H9 (cell line): ENCODE results near the gene CTNNA1. TPM values are rescaled to one million over a fixed set of nuclear protein-coding genes. Genes with fewer than 3 reads are reported as not detected.

Experiments used
- DNase-seq: peaks from one replicate; pipeline ENCODE4 v3.0.0-alpha.2; 2017
- H2AFZ ChIP-seq: one replicate; pipeline ENCODE4 v1.6.1; 2013; ENCODE audit warnings: mild to moderate bottlenecking, low read length, control low read depth, moderate library complexity
- H2AK5ac ChIP-seq: 2 replicates; pipeline ENCODE4 v1.6.1; 2013; ENCODE audit warnings: low read length, control low read depth, mixed read lengths; ENCODE audit not compliant: insufficient read length
- H2BK120ac ChIP-seq: one replicate; pipeline ENCODE4 v1.6.1; 2013; ENCODE audit warnings: low read depth, mild to moderate bottlenecking, low read length, control low read depth, inconsistent platforms; ENCODE audit not compliant: poor library complexity, severe bottlenecking
- H2BK12ac ChIP-seq: 2 replicates; pipeline ENCODE4 v1.6.1; 2013; ENCODE audit warnings: low read length, control low read depth, mixed read lengths, low read depth; ENCODE audit not compliant: insufficient read length
- H2BK15ac ChIP-seq: 2 replicates; pipeline ENCODE4 v1.6.1; 2013; ENCODE audit warnings: low read depth, low read length, control low read depth
- H2BK20ac ChIP-seq: one replicate; pipeline ENCODE4 v1.6.1; 2013; ENCODE audit warnings: low read depth, mild to moderate bottlenecking, low read length, control low read depth, inconsistent platforms; ENCODE audit not compliant: poor library complexity, severe bottlenecking
- H2BK5ac ChIP-seq: 2 replicates; pipeline ENCODE4 v1.6.1; 2013; ENCODE audit warnings: low read length, control low read depth, mixed read lengths; ENCODE audit not compliant: insufficient read length
- H3K14ac ChIP-seq: 2 replicates; pipeline ENCODE4 v1.6.1; 2013; ENCODE audit warnings: low read length, control low read depth; ENCODE audit not compliant: insufficient read depth
- H3K18ac ChIP-seq: 2 replicates; pipeline ENCODE4 v1.6.1; 2013; ENCODE audit warnings: low read depth, mild to moderate bottlenecking, mixed read lengths, low read length, control low read depth; ENCODE audit not compliant: insufficient read length
- H3K23ac ChIP-seq: 2 replicates; pipeline ENCODE4 v1.6.1; 2013; ENCODE audit warnings: low read length, control low read depth, mixed read lengths, low read depth; ENCODE audit not compliant: insufficient read length
- H3K23me2 ChIP-seq: 2 replicates; pipeline ENCODE4 v1.6.1; 2013; ENCODE audit warnings: low read depth, mild to moderate bottlenecking, mixed read lengths, low read length, control low read depth; ENCODE audit not compliant: insufficient read length, poor library complexity, severe bottlenecking
- H3K27ac ChIP-seq: 2 replicates; pipeline ENCODE4 v1.5.1; 2013; ENCODE audit warnings: low read length, control low read depth, mixed read lengths, low read depth; ENCODE audit not compliant: insufficient read length
- H3K27me3 ChIP-seq: 2 replicates; pipeline ENCODE4 v1.6.1; 2013; ENCODE audit warnings: low read length, control low read depth, inconsistent platforms; ENCODE audit not compliant: insufficient read depth
- H3K4ac ChIP-seq: 2 replicates; pipeline ENCODE4 v1.6.1; 2013; ENCODE audit warnings: low read depth, mild to moderate bottlenecking, control low read depth, inconsistent platforms, low read length, moderate library complexity
- H3K4me1 ChIP-seq: 2 replicates; pipeline ENCODE4 v1.6.1; 2013; ENCODE audit warnings: low read length, control low read depth, inconsistent platforms; ENCODE audit not compliant: insufficient read depth
- H3K4me2 ChIP-seq: 2 replicates; pipeline ENCODE4 v1.6.1; 2013; ENCODE audit warnings: low read length, control low read depth, mixed read lengths; ENCODE audit not compliant: insufficient read length, insufficient read depth
- H3K56ac ChIP-seq: 2 replicates; pipeline ENCODE4 v1.6.1; 2013; ENCODE audit warnings: low read depth, mild to moderate bottlenecking, mixed read lengths, low read length, control low read depth; ENCODE audit not compliant: insufficient read length
- H3K79me1 ChIP-seq: 2 replicates; pipeline ENCODE4 v1.6.1; 2013; ENCODE audit warnings: low read depth, mild to moderate bottlenecking, moderate library complexity, low read length, control low read depth, inconsistent platforms; ENCODE audit not compliant: insufficient read depth, poor library complexity, severe bottlenecking
- H3K79me2 ChIP-seq: 2 replicates; pipeline ENCODE4 v1.6.1; 2013; ENCODE audit warnings: low read length, control low read depth, inconsistent platforms; ENCODE audit not compliant: insufficient read depth
- H3K9ac ChIP-seq: 2 replicates; pipeline ENCODE4 v1.6.1; 2013; ENCODE audit warnings: low read length, control low read depth, mixed read lengths; ENCODE audit not compliant: insufficient read length; ENCODE audit errors: extremely low read depth
- H3K9me3 ChIP-seq: one replicate; pipeline ENCODE4 v1.6.1; 2013; ENCODE audit warnings: low read depth, low read length, inconsistent platforms; ENCODE audit not compliant: control insufficient read depth
- H3T11ph ChIP-seq: one replicate; pipeline ENCODE4 v1.6.1; 2013; ENCODE audit warnings: mild to moderate bottlenecking, low read length, control low read depth, inconsistent platforms
- H4K20me1 ChIP-seq: one replicate; pipeline ENCODE4 v1.6.1; 2013; ENCODE audit not compliant: control insufficient read depth, insufficient read length, insufficient read depth
- H4K5ac ChIP-seq: 2 replicates; pipeline ENCODE4 v1.6.1; 2013; ENCODE audit warnings: low read depth, mild to moderate bottlenecking, mixed read lengths, low read length, control low read depth; ENCODE audit not compliant: insufficient read length
- H4K8ac ChIP-seq: replicated peaks from 2 replicates; pipeline ENCODE4 v1.6.1; 2013; ENCODE audit warnings: low read length, control low read depth, mixed read lengths, low read depth; ENCODE audit not compliant: insufficient read length
- H4K91ac ChIP-seq: 2 replicates; pipeline ENCODE4 v1.6.1; 2013; ENCODE audit warnings: low read depth, mild to moderate bottlenecking, moderate library complexity, mixed read lengths, low read length, control low read depth; ENCODE audit not compliant: insufficient read length
- H3K27ac Mint-ChIP-seq, 3 experiments: 2 replicates in 2 of 3; 3 replicates in 1 of 3; pipeline ENCODE4 v1.8.0; 2020 to 2021; ENCODE audit warnings: mixed read lengths in 3 of 3, mild to moderate bottlenecking in 1 of 3, moderate library complexity in 1 of 3
- H3K27me3 Mint-ChIP-seq: 2 replicates; pipeline ENCODE4 v1.8.0; 2021; ENCODE audit warnings: low read depth, mild to moderate bottlenecking, moderate library complexity, mixed read lengths
- H3K36me3 Mint-ChIP-seq, 3 experiments: 2 replicates in 2 of 3; 3 replicates in 1 of 3; pipeline ENCODE4 v1.8.0; 2020 to 2021; ENCODE audit warnings: low read depth in 3 of 3, mixed read lengths in 3 of 3; ENCODE audit not compliant: insufficient read depth in 1 of 3
- H3K4me1 Mint-ChIP-seq, 2 experiments: 2 replicates each; pipeline ENCODE4 v1.8.0; 2020; ENCODE audit warnings: mixed read lengths in 2 of 2
- H3K4me3 Mint-ChIP-seq, 2 experiments: 2 replicates in 1 of 2; 3 replicates in 1 of 2; pipeline ENCODE4 v1.8.0; 2020 to 2021; ENCODE audit warnings: mild to moderate bottlenecking in 2 of 2, mixed read lengths in 2 of 2, moderate library complexity in 1 of 2
- H3K9me3 Mint-ChIP-seq, 2 experiments: 2 replicates in 1 of 2; 3 replicates in 1 of 2; pipeline ENCODE4 v1.8.0; 2020; ENCODE audit warnings: mild to moderate bottlenecking in 2 of 2, mixed read lengths in 2 of 2, moderate library complexity in 1 of 2
- CTCF ChIP-seq: fragments of 200-600 bp; sonication (generic); conservative IDR thresholded peaks from 3 replicates; pipeline ENCODE4 v1.8.0; 2021; ENCODE audit warnings: antibody characterized with exemption, mild to moderate bottlenecking
- WGBS: extraction: QIAGEN DNeasy Blood & Tissue Kit; methylation state at CpG from one replicate; pipeline ENCODE4 v1.1.7; 2013; ENCODE audit warnings: missing lambda C conversion rate, low lambda C conversion rate, mixed read lengths; ENCODE audit not compliant: insufficient read length; ENCODE audit errors: extremely low coverage; 5-methylcytosine and 5-hydroxymethylcytosine counted together
- total RNA-seq: library from RNA; stranded (reverse); gene quantifications from 2 replicates; pipeline ENCODE4 v1.2.1, GENCODE V29; 2021

CTNNA1 gene
- total RNA-seq, 1 experiment from 2014 or later = 354 TPM

DNA sequence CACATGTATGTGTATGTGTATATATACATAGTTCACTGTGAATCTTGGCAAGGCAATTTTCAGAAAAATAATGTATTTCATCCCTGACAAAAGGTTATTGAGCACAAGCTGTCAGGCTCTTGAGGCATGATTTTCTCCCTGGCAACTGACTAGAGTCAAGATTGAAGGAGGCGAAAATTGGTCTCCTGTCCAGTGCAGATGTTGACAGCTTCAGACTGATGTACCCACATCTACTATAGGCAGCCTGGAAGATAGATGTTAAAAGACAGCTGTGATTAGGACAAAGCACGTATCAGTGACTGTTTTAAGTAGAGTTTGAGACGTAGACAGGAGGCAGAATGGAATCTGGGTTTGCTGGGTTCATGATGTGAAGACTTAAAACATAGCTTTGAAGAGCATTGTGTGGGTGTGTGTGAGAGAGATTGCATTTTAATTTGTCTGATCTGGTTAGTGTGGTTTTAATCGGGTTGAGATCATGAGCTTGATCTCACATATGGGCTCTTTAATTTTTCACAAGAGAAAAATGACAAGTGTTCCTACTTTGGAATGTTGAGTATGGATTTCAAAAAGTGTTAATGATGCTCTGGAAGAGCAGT is 39.1 kb downstream of the CTNNA1 start:
- H2BK12ac ChIP-seq = no peak overlapping the region
- H3K4me1 ChIP-seq = no peaks in the 10 kb centered on the region; the same call in 1 of the 2 replicates
- no peaks in the 10 kb centered on the region for H3K9me3 ChIP-seq
- no peaks in the 10 kb centered on the region for H3K23me2 ChIP-seq
- H3K4me1 Mint-ChIP-seq = peaks cover 22 to 24% of the 10 kb centered on the region in 2 experiments
- H4K91ac ChIP-seq = no peak overlapping the region
- no peak for TF ChIP-seq CTCF
- no peak overlapping the region for H3K4me2 ChIP-seq
- peaks cover 7 to 17% (median 14%) of the 10 kb centered on the region in 3 experiments for H3K36me3 Mint-ChIP-seq
- H3K79me1 ChIP-seq = peaks cover 4% of the 10 kb centered on the region
- no peak overlapping the region for H3K4me3 Mint-ChIP-seq
- H2BK5ac ChIP-seq = no peak overlapping the region
- no peak overlapping the region for H3K56ac ChIP-seq
- H3K9me3 Mint-ChIP-seq = no peaks in the 10 kb centered on the region
- H4K20me1 ChIP-seq = no peaks in the 10 kb centered on the region
- no peaks in the 10 kb centered on the region for H3K27me3 Mint-ChIP-seq
- H3K23ac ChIP-seq = no peak overlapping the region
- H3T11ph ChIP-seq = no peak overlapping the region
- no peaks in the 10 kb centered on the region for H3K27me3 ChIP-seq
- H3K9ac ChIP-seq = no peak overlapping the region
- H3K79me2 ChIP-seq = peaks cover 5% of the 10 kb centered on the region; the same call in 1 of the 2 replicates
- no peak overlapping the region for H2BK20ac ChIP-seq
- no peak overlapping the region for H3K18ac ChIP-seq
- no peak overlapping the region for H3K27ac ChIP-seq
- no peak for DNase-seq
- H2AFZ ChIP-seq = no peak overlapping the region
- H4K5ac ChIP-seq = no peak overlapping the region
- peak overlapping the region in 2 of 3 experiments; percentile 0 to 25; a peak in 3 of 7 replicates for H3K27ac Mint-ChIP-seq
- no CpG with 5 or more reads among the region's 4 CpGs for WGBS
- H2BK15ac ChIP-seq = no peak overlapping the region
- no peak overlapping the region for H2AK5ac ChIP-seq
- no peak overlapping the region for H3K14ac ChIP-seq
- no peak overlapping the region for H4K8ac ChIP-seq
- H2BK120ac ChIP-seq = no peak overlapping the region
- no peak overlapping the region for H3K4ac ChIP-seq
